SK-N-SH (cell line): ENCODE results near the gene PTK6. TPM values are rescaled to one million over a fixed set of nuclear protein-coding genes. Genes with fewer than 3 reads are reported as not detected.
A peak's percentile ranks its signal among the peaks of the same experiment; 100 is the strongest.

Source experiments
- CTCF ChIA-PET: fragments of 300-600, 350-600 bp; formaldehyde crosslinking; extraction: SDS; loops from one replicate; lab custom pipeline; 2021; lab: Yijun Ruan, JAX
- POLR2A ChIA-PET: fragments of 350-600 bp; sonication (Branson Sonifier 250); formaldehyde crosslinking; extraction: SDS; loops from one replicate; lab custom pipeline; 2020; ENCODE audit warnings: antibody characterized with exemption, inconsistent platforms; lab: Yijun Ruan, JAX
- DNase-seq: peaks from one replicate; pipeline ENCODE4 v3.0.0; 2012
- H2AFZ ChIP-seq: fragments of 200-600 bp; sonication (generic); 2 replicates; pipeline ENCODE4 v1.8.1; 2016; ENCODE audit warnings: antibody characterized with exemption, mild to moderate bottlenecking, low read depth
- H3F3A ChIP-seq: fragments of 200-600 bp; sonication (generic); replicated peaks from 2 replicates; pipeline ENCODE3; 2016; ENCODE audit warnings: antibody characterized with exemption, mild to moderate bottlenecking; ENCODE audit not compliant: insufficient read depth
- H3K27ac ChIP-seq, 2 experiments: fragments of 200-500 bp in 1 of 2; fragments of 200-600 bp in 1 of 2; sonication (Bioruptor generic) in 1 of 2; sonication (generic), shearing (Covaris generic) in 1 of 2; 2 replicates each; pipeline versions ENCODE4 v1.5.1 to v1.6.1; 2014 to 2016; ENCODE audit warnings: low read depth in 2 of 2, inconsistent platforms in 1 of 2, low read length in 1 of 2, mild to moderate bottlenecking in 1 of 2, mixed read lengths in 1 of 2
- H3K27me3 ChIP-seq: fragments of 200-600 bp; sonication (generic), shearing (Covaris generic); 2 replicates; pipeline ENCODE4 v1.6.1; 2016; ENCODE audit warnings: mixed run types; ENCODE audit not compliant: insufficient read depth
- H3K36me3 ChIP-seq, 2 experiments: fragments of 200-500 bp in 1 of 2; fragments of 200-600 bp in 1 of 2; sonication (Bioruptor generic) in 1 of 2; sonication (generic) in 1 of 2; replicated peaks in 1 of 2; 2 replicates each; pipeline versions ENCODE3 to v1.5.1; 2014 to 2016; ENCODE audit warnings: low read length in 1 of 2, mild to moderate bottlenecking in 1 of 2; ENCODE audit not compliant: insufficient read depth in 2 of 2, control insufficient read depth in 1 of 2
- H3K4me1 ChIP-seq, 2 experiments: fragments of 200-500 bp in 1 of 2; fragments of 200-600 bp in 1 of 2; sonication (Bioruptor generic) in 1 of 2; sonication (generic), shearing (Covaris generic) in 1 of 2; 2 replicates each; pipeline versions ENCODE4 v1.5.1 to v1.6.1; 2014 to 2016; ENCODE audit warnings: low read depth in 1 of 2, low read length in 1 of 2, mixed run types in 1 of 2; ENCODE audit not compliant: insufficient read depth in 2 of 2, control insufficient read depth in 1 of 2
- H3K4me2 ChIP-seq: fragments of 200-600 bp; sonication (generic), shearing (Covaris generic); 2 replicates; pipeline ENCODE4 v1.6.1; 2017; ENCODE audit warnings: mixed run types
- H3K4me3 ChIP-seq, 2 experiments: fragments of 200-500 bp in 1 of 2; fragments of 200-600 bp in 1 of 2; sonication (Bioruptor generic) in 1 of 2; sonication (generic), shearing (Covaris generic) in 1 of 2; 2 replicates each; pipeline versions ENCODE4 v1.5.1 to v1.8.1; 2014 to 2016; ENCODE audit warnings: low read depth in 2 of 2, inconsistent platforms in 1 of 2, low read length in 1 of 2, mild to moderate bottlenecking in 1 of 2, mixed read lengths in 1 of 2, moderate library complexity in 1 of 2
- H3K79me2 ChIP-seq: fragments of 200-600 bp; sonication (generic); 2 replicates; pipeline ENCODE4 v1.8.1; 2017; ENCODE audit warnings: mild to moderate bottlenecking; ENCODE audit not compliant: insufficient read depth
- H3K9ac ChIP-seq: fragments of 200-600 bp; sonication (generic); 2 replicates; pipeline ENCODE4 v1.6.1; 2017; ENCODE audit warnings: mixed run types
- H3K9me2 ChIP-seq: fragments of 200-600 bp; sonication (generic); 2 replicates; pipeline ENCODE4 v1.6.1; 2017; ENCODE audit warnings: mixed run types
- H3K9me3 ChIP-seq: fragments of 200-600 bp; sonication (generic); 2 replicates; pipeline ENCODE4 v1.6.1; 2017; ENCODE audit warnings: mixed run types, mild to moderate bottlenecking, moderate library complexity
- H4K20me1 ChIP-seq: fragments of 200-600 bp; sonication (generic); 2 replicates; pipeline ENCODE4 v1.6.1; 2017; ENCODE audit warnings: mild to moderate bottlenecking, mixed run types; ENCODE audit not compliant: insufficient read depth
- EP300 ChIP-seq, 2 experiments: IDR thresholded peaks; 2 replicates each; pipeline versions ENCODE4 v1.4.0 to v1.6.1; 2012; ENCODE audit warnings: borderline replicate concordance in 1 of 2, low read depth in 1 of 2, low read length in 1 of 2
- FOSL2 ChIP-seq: IDR thresholded peaks from 2 replicates; pipeline ENCODE4 v1.4.0; 2012; ENCODE audit warnings: low read depth, mild to moderate bottlenecking, moderate library complexity, borderline replicate concordance
- GABPA ChIP-seq: IDR thresholded peaks from 2 replicates; pipeline ENCODE4 v1.4.0; 2012; ENCODE audit warnings: low read depth, mild to moderate bottlenecking
- NFIC ChIP-seq: IDR thresholded peaks from 2 replicates; pipeline ENCODE4 v1.4.0; 2012; ENCODE audit warnings: borderline replicate concordance
- NRF1 ChIP-seq: IDR thresholded peaks from 2 replicates; pipeline ENCODE4 v1.6.1; 2012; ENCODE audit warnings: low read depth, mild to moderate bottlenecking, low read length
- RFX5 ChIP-seq: IDR thresholded peaks from 2 replicates; pipeline ENCODE4 v1.6.1; 2012; ENCODE audit warnings: mild to moderate bottlenecking, improper control_type of control experiment, low read length
- RXRA ChIP-seq: IDR thresholded peaks from 2 replicates; pipeline ENCODE4 v1.4.0; 2012; ENCODE audit warnings: low read depth, mild to moderate bottlenecking, borderline replicate concordance
- TEAD4 ChIP-seq: IDR thresholded peaks from 2 replicates; pipeline ENCODE4 v1.4.0; 2012; ENCODE audit warnings: mild to moderate bottlenecking, borderline replicate concordance; ENCODE audit not compliant: insufficient read depth
- YY1 ChIP-seq: IDR thresholded peaks from 2 replicates; pipeline ENCODE4 v1.4.0; 2012; ENCODE audit warnings: low read depth, mild to moderate bottlenecking
- WGBS: methylation state at CpG from one replicate; pipeline ENCODE4 v1.1.6; 2017; ENCODE audit warnings: low lambda C conversion rate; 5-methylcytosine and 5-hydroxymethylcytosine counted together
- polyA plus RNA-seq, 3 experiments: library from polyadenylated mRNA; depleted of rRNA; stranded (reverse); fragments of >200 nt; gene quantifications; 2 replicates each; pipeline ENCODE4 v1.2.3, GENCODE V29; 2012
- TF ChIP-seq, protein P1 (sequence below): fragments of 150-350 bp; IDR thresholded peaks from 2 replicates; pipeline ENCODE4 v1.6.1; 2016; ENCODE audit warnings: mild to moderate bottlenecking, low read depth, low read length
- TF ChIP-seq, protein P2 (sequence below): IDR thresholded peaks from 2 replicates; pipeline ENCODE4 v1.4.0; 2012; ENCODE audit warnings: low read depth
- TF ChIP-seq, protein P3 (sequence below): fragments of 150-350 bp; IDR thresholded peaks from 2 replicates; pipeline ENCODE4 v1.6.1; 2017; ENCODE audit warnings: antibody characterized with exemption, low read length, low read depth, borderline replicate concordance
- TF ChIP-seq, protein P4 (sequence below): IDR thresholded peaks from 2 replicates; pipeline ENCODE4 v1.6.1; 2012; ENCODE audit warnings: mild to moderate bottlenecking, low read depth, low read length, moderate library complexity

PTK6 gene
- polyA plus RNA-seq, 1 of the 3 experiments (the other 2 are of a cell fraction): 0.07 TPM

DNA sequence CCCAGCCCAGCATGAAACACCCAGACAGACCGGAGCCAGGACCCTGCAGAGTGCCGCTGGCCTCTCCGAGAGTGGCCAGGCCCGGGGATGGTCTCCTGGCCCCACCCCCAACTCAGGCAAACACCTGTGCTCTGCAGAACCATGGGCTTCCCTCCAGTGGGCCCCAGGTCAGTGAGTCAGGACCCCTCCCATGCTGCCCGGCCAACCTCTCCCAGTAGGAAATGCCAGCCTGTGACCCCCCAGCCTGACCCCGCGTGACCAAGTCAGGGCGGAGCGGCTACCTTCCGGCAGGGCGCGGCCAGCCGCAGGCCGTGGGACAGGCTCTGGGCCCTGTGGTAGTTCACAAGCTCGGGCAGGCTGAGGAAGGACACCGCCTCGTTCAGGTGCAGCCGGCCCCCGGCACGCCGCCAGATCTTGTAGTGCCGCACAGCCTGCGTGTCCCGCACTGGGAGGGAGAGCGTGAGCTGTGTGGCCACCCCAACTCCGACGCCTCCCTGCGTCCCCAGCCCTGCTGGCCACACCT lies 3.2 kb downstream of the PTK6 start:
- H3K79me2 ChIP-seq: no peaks in the 10 kb centered on the region
- peaks cover 0 to 21% of the 10 kb centered on the region in 2 experiments; a peak in 1 of 4 replicates for H3K4me1 ChIP-seq
- no peak overlapping the region for H2AFZ ChIP-seq
- H3K27me3 ChIP-seq: no peaks in the 10 kb centered on the region
- TF ChIP-seq, protein P1, sequence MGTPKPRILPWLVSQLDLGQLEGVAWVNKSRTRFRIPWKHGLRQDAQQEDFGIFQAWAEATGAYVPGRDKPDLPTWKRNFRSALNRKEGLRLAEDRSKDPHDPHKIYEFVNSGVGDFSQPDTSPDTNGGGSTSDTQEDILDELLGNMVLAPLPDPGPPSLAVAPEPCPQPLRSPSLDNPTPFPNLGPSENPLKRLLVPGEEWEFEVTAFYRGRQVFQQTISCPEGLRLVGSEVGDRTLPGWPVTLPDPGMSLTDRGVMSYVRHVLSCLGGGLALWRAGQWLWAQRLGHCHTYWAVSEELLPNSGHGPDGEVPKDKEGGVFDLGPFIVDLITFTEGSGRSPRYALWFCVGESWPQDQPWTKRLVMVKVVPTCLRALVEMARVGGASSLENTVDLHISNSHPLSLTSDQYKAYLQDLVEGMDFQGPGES: no peak
- TF ChIP-seq, protein P2, sequence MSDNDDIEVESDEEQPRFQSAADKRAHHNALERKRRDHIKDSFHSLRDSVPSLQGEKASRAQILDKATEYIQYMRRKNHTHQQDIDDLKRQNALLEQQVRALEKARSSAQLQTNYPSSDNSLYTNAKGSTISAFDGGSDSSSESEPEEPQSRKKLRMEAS: no peak
- TF ChIP-seq FOSL2: no peak
- TF ChIP-seq YY1: no peak
- TF ChIP-seq NRF1: no peak
- TF ChIP-seq RXRA: no peak
- no peak for TF ChIP-seq RFX5
- TF ChIP-seq GABPA: no peak
- TF ChIP-seq NFIC: no peak
- TF ChIP-seq, protein P3, sequence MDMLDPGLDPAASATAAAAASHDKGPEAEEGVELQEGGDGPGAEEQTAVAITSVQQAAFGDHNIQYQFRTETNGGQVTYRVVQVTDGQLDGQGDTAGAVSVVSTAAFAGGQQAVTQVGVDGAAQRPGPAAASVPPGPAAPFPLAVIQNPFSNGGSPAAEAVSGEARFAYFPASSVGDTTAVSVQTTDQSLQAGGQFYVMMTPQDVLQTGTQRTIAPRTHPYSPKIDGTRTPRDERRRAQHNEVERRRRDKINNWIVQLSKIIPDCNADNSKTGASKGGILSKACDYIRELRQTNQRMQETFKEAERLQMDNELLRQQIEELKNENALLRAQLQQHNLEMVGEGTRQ: no peak
- no peak for TF ChIP-seq TEAD4
- no peak for TF ChIP-seq EP300 (IDR thresholded peaks at IDR 0.05; ENCODE audit: borderline replicate concordance in 1 of 2, low read depth in 1 of 2, low read length in 1 of 2)
- TF ChIP-seq, protein P4, sequence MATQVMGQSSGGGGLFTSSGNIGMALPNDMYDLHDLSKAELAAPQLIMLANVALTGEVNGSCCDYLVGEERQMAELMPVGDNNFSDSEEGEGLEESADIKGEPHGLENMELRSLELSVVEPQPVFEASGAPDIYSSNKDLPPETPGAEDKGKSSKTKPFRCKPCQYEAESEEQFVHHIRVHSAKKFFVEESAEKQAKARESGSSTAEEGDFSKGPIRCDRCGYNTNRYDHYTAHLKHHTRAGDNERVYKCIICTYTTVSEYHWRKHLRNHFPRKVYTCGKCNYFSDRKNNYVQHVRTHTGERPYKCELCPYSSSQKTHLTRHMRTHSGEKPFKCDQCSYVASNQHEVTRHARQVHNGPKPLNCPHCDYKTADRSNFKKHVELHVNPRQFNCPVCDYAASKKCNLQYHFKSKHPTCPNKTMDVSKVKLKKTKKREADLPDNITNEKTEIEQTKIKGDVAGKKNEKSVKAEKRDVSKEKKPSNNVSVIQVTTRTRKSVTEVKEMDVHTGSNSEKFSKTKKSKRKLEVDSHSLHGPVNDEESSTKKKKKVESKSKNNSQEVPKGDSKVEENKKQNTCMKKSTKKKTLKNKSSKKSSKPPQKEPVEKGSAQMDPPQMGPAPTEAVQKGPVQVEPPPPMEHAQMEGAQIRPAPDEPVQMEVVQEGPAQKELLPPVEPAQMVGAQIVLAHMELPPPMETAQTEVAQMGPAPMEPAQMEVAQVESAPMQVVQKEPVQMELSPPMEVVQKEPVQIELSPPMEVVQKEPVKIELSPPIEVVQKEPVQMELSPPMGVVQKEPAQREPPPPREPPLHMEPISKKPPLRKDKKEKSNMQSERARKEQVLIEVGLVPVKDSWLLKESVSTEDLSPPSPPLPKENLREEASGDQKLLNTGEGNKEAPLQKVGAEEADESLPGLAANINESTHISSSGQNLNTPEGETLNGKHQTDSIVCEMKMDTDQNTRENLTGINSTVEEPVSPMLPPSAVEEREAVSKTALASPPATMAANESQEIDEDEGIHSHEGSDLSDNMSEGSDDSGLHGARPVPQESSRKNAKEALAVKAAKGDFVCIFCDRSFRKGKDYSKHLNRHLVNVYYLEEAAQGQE: no peak
- no peaks in the 10 kb centered on the region for H3K36me3 ChIP-seq
- no peaks in the 10 kb centered on the region for H4K20me1 ChIP-seq
- POLR2A ChIA-PET: interaction anchor here (1.2 to 1.7 kb wide), 2 partner anchors 11 to 13 kb away, joined by 3 to 5 read pairs; partner anchors contain the start of gene PPDPF
- no peak overlapping the region for H3K9ac ChIP-seq
- DNase-seq: peak; percentile 23
- H3F3A ChIP-seq: no peaks in the 10 kb centered on the region
- H3K9me3 ChIP-seq: no peaks in the 10 kb centered on the region
- 89% methylated on average over 16 of the region's 28 CpGs for WGBS
- no peak overlapping the region for H3K4me3 ChIP-seq
- H3K4me2 ChIP-seq: no peak overlapping the region
- CTCF ChIA-PET: interaction anchor here (1.8 kb wide), 1 partner anchor 440 kb away, joined by 5 read pairs; no protein-coding TSS in a partner anchor
- no peak overlapping the region for H3K27ac ChIP-seq
- H3K9me2 ChIP-seq: no peaks in the 10 kb centered on the region
